ENCODE results near the gene TSHZ1. TPM values are rescaled to one million over a fixed set of nuclear protein-coding genes. Genes with fewer than 3 reads are reported as not detected.

The TSHZ1 gene
- total RNA-seq, 1 experiment from 2014 or later = 5.6 TPM

DNA sequence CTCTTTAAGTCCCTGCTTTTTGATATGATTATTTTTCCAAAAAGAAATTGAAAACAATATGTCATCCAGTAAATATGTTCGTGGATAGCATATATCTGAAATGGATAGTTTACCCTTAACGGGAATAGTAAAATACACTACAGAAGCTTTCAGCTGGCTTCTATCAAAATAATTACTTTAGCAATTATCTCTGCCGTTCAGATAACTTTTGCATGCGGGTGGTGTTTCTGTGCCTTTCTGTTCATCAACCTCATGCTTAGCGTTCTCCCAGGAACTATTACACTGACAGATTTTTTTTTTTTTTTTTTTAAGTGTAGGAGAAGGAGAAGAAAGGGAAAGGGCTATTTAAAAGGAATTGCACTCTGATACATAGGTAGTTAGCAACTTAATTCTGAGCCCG is 53.6 kb downstream of the TSHZ1 start:
- Histone ChIP-seq H3K79me2 (ENCODE audit: low read length) (no peaks in the 10 kb centered on the region), H2AFZ (ENCODE audit: low read length) (no peak overlapping the region), H3K27ac (ENCODE audit: low read length) (no peak overlapping the region), H3K4me2 (ENCODE audit: low read length) (no peak overlapping the region), H3K9me2 (replicated peaks; ENCODE audit: low read length) (no peaks in the 10 kb centered on the region), H3K36me3 (ENCODE audit: low read depth, low read length) (no peaks in the 10 kb centered on the region), H3F3A (ENCODE audit: low read length, unreplicated experiment) (no peaks in the 10 kb centered on the region), H3K9me3 (ENCODE audit: low read length) (no peaks in the 10 kb centered on the region), H4K20me1 (ENCODE audit: low read length) (no peaks in the 10 kb centered on the region), H3K9ac (ENCODE audit: low read length) (no peak overlapping the region), H3K4me1 (ENCODE audit: insufficient read depth, low read length) (no peaks in the 10 kb centered on the region), H3K4me3 (ENCODE audit: low read length) (no peak overlapping the region), H3K27me3 (ENCODE audit: low read length) (no peaks in the 10 kb centered on the region)
- TF ChIP-seq, protein P1, sequence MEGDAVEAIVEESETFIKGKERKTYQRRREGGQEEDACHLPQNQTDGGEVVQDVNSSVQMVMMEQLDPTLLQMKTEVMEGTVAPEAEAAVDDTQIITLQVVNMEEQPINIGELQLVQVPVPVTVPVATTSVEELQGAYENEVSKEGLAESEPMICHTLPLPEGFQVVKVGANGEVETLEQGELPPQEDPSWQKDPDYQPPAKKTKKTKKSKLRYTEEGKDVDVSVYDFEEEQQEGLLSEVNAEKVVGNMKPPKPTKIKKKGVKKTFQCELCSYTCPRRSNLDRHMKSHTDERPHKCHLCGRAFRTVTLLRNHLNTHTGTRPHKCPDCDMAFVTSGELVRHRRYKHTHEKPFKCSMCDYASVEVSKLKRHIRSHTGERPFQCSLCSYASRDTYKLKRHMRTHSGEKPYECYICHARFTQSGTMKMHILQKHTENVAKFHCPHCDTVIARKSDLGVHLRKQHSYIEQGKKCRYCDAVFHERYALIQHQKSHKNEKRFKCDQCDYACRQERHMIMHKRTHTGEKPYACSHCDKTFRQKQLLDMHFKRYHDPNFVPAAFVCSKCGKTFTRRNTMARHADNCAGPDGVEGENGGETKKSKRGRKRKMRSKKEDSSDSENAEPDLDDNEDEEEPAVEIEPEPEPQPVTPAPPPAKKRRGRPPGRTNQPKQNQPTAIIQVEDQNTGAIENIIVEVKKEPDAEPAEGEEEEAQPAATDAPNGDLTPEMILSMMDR (conservative IDR thresholded peaks at IDR 0.05; ENCODE audit: low read depth, low read length) = no peak
- no peak for TF ChIP-seq EZH2phosphoT487 (IDR thresholded peaks at IDR 0.05; ENCODE audit: borderline replicate concordance, low read length)
- TF ChIP-seq EZH2 (IDR thresholded peaks at IDR 0.05; ENCODE audit: low read length, unreplicated experiment) = no peak
- BruUV-seq (replicated peaks) = no TSS peak
- ChIA-PET CTCF (no interaction called here), POLR2A (ENCODE audit: unreplicated experiment) (no interaction called here)
- intact Hi-C loops (cut with micrococcal nuclease) = no loop called here
- ATAC-seq (no peak), DNase-seq (no peak)

DNA sequence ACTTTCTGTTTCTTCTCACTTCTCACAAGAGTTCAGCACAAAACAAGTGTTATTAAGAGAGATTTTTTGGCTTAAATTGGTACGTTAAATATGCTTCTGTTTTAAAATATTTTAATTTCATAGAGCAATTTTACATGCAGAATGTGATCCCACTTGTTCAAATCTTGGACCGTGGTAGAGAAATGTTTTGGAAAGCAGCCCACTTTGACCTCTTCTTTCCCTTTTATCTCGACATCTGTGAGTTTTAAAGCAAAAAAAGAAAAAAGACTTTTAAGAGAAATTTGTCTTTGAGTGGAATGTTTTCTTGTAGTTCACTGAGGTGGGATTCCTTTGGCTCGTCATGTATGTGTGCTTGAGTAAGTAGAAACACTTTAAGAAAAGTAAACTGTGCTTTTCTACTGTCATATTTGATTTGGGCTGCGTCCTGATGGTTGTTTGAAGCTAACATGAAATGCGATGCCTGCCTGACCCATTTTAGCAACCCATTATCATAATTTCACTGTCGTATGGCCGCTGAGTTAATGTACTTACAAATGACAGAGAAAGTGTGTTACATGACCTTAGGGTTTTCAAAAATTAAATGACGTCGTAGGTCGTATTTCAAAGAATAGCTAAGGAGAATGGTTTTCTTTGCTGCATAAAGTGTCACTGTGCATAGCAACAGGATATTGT is 54.5 kb downstream of the TSHZ1 start:
- Histone ChIP-seq H3K9me3 (ENCODE audit: low read length) (no peaks in the 10 kb centered on the region), H4K20me1 (ENCODE audit: low read length) (no peaks in the 10 kb centered on the region), H3K4me1 (ENCODE audit: insufficient read depth, low read length) (no peaks in the 10 kb centered on the region), H3K4me3 (ENCODE audit: low read length) (no peak overlapping the region), H3K27ac (ENCODE audit: low read length) (no peak overlapping the region), H2AFZ (ENCODE audit: low read length) (no peak overlapping the region), H3K79me2 (ENCODE audit: low read length) (no peaks in the 10 kb centered on the region), H3F3A (ENCODE audit: low read length, unreplicated experiment) (no peaks in the 10 kb centered on the region), H3K36me3 (ENCODE audit: low read depth, low read length) (no peaks in the 10 kb centered on the region), H3K27me3 (ENCODE audit: low read length) (no peaks in the 10 kb centered on the region), H3K9ac (ENCODE audit: low read length) (no peak overlapping the region), H3K4me2 (ENCODE audit: low read length) (no peak overlapping the region), H3K9me2 (replicated peaks; ENCODE audit: low read length) (no peaks in the 10 kb centered on the region)
- ATAC-seq = no peak
- TF ChIP-seq, protein P1 (conservative IDR thresholded peaks at IDR 0.05; ENCODE audit: low read depth, low read length) = no peak
- TF ChIP-seq EZH2 (IDR thresholded peaks at IDR 0.05; ENCODE audit: low read length, unreplicated experiment) = no peak
- no peak for TF ChIP-seq EZH2phosphoT487 (IDR thresholded peaks at IDR 0.05; ENCODE audit: borderline replicate concordance, low read length)
- CTCF ChIA-PET = no interaction called here
- intact Hi-C loops (cut with micrococcal nuclease) = no loop called here
- POLR2A ChIA-PET (ENCODE audit: unreplicated experiment) = no interaction called here
- BruUV-seq (replicated peaks) = no TSS peak
- DNase-seq = no peak

DNA sequence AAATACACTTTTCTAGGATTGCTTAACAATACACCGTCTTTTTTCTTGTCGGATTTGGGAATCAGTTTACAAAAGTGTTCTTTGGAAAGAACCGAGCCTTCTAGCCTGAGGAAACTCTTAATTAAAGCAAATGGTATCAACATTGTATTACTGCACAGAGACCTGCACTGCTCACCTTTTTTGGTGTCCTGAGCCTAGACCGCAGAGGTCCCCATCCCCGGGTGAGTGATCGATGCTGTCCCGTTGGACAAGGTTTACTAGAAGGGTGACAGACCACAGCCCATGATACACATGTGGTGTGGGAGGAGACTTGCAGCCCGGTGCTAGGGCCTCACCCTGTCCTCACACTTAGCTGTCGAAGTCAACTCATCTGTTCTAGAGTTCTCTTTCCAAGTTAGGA is 55.3 kb downstream of the TSHZ1 start:
- DNase-seq (no peak), ATAC-seq (no peak)
- intact Hi-C loops (cut with micrococcal nuclease) = no loop called here
- no TSS peak for BruUV-seq (replicated peaks)
- no peaks in the 10 kb centered on the region for H3K4me1 ChIP-seq (ENCODE audit: insufficient read depth, low read length)
- CTCF ChIA-PET = no interaction called here
- no peak overlapping the region for H3K4me3 ChIP-seq (ENCODE audit: low read length)
- no peaks in the 10 kb centered on the region for H4K20me1 ChIP-seq (ENCODE audit: low read length)
- no peaks in the 10 kb centered on the region for H3K79me2 ChIP-seq (ENCODE audit: low read length)
- H3K27ac ChIP-seq (ENCODE audit: low read length) = no peak overlapping the region
- H2AFZ ChIP-seq (ENCODE audit: low read length) = no peak overlapping the region
- H3K9me2 ChIP-seq (replicated peaks; ENCODE audit: low read length) = no peaks in the 10 kb centered on the region
- no peak overlapping the region for H3K4me2 ChIP-seq (ENCODE audit: low read length)
- TF ChIP-seq EZH2phosphoT487 (IDR thresholded peaks at IDR 0.05; ENCODE audit: borderline replicate concordance, low read length) (no peak), EZH2 (IDR thresholded peaks at IDR 0.05; ENCODE audit: low read length, unreplicated experiment) (no peak)
- TF ChIP-seq, protein P1 (conservative IDR thresholded peaks at IDR 0.05; ENCODE audit: low read depth, low read length) = no peak
- H3K27me3 ChIP-seq (ENCODE audit: low read length) = no peaks in the 10 kb centered on the region
- H3F3A ChIP-seq (ENCODE audit: low read length, unreplicated experiment) = no peaks in the 10 kb centered on the region
- H3K36me3 ChIP-seq (ENCODE audit: low read depth, low read length) = no peaks in the 10 kb centered on the region
- no peaks in the 10 kb centered on the region for H3K9me3 ChIP-seq (ENCODE audit: low read length)
- H3K9ac ChIP-seq (ENCODE audit: low read length) = no peak overlapping the region
- POLR2A ChIA-PET (ENCODE audit: unreplicated experiment) = no interaction called here

All from PC-3 (cell line).